Jurkat, Clone E6-1 (cell line): ENCODE data around the gene HDAC1.
"Not testable (repeated sequence)": the region's sequence is repeated elsewhere in the genome, so short reads cannot be mapped to it uniquely, and the experiment has no call there.

ENCODE experiments used
- DNase-seq: peaks from one replicate; pipeline ENCODE4 v3.0.0-alpha.2; 2011; ENCODE audit warnings: low read depth, low spot score
- H3K4me3 ChIP-seq: 2 replicates; pipeline ENCODE4 v1.5.1; 2011; ENCODE audit warnings: mild to moderate bottlenecking, low read length, control low read depth, moderate library complexity

The HDAC1 gene

GRCh38 chr1:32338637-32339145, 46.8 kb downstream of the HDAC1 start:
- H3K4me3 ChIP-seq: no peak overlapping the region
- no peak for DNase-seq

GRCh38 chr1:32339363-32339978, 47.6 kb downstream of the HDAC1 start:
- H3K4me3 ChIP-seq: no peak overlapping the region
- no peak for DNase-seq

- H3K4me3 ChIP-seq: no peak overlapping the region
- DNase-seq: no peak
Observed at GRCh38 chr1:32341186-32341757, 49.4 kb downstream of the HDAC1 start.

- DNase-seq: no peak
Observed at GRCh38 chr1:32341971-32342370, 50.1 kb downstream of the HDAC1 start.

GRCh38 chr1:32342704-32343103, 50.8 kb downstream of the HDAC1 start:
- no peak for DNase-seq
- no peak overlapping the region for H3K4me3 ChIP-seq

More at GRCh38 chr1:32341971-32342370, 50.1 kb downstream of the HDAC1 start:
- no peak overlapping the region for H3K4me3 ChIP-seq

GRCh38 chr1:32345289-32345827, 53.5 kb downstream of the HDAC1 start:
- H3K4me3 ChIP-seq: no peak overlapping the region
- no peak for DNase-seq

- H3K4me3 ChIP-seq: no peak overlapping the region
- DNase-seq: no peak
Observed at GRCh38 chr1:32346532-32347157, 54.8 kb downstream of the HDAC1 start.

- H3K4me3 ChIP-seq: no peak overlapping the region
- no peak for DNase-seq
Observed at GRCh38 chr1:32349211-32349708, 57.4 kb downstream of the HDAC1 start.

GRCh38 chr1:32350785-32351398, 59.0 kb downstream of the HDAC1 start:
- H3K4me3 ChIP-seq: peak overlapping the region; percentile 64
- DNase-seq: peak; percentile 76

- H3K4me3 ChIP-seq: peak overlapping the region; percentile 64
- DNase-seq: peak; percentile 91
Observed at GRCh38 chr1:32351399-32352238, 59.7 kb downstream of the HDAC1 start.

GRCh38 chr1:32352239-32352745, 60.4 kb downstream of the HDAC1 start:
- H3K4me3 ChIP-seq: peak overlapping the region; percentile 64
- no peak for DNase-seq

- H3K4me3 ChIP-seq: no peak overlapping the region
- no peak for DNase-seq
Observed at GRCh38 chr1:32352831-32353383, 61.0 kb downstream of the HDAC1 start.

GRCh38 chr1:32353431-32353830, 61.5 kb downstream of the HDAC1 start:
- H3K4me3 ChIP-seq: no peak overlapping the region
- no peak for DNase-seq

GRCh38 chr1:32353886-32354570, 62.1 kb downstream of the HDAC1 start:
- H3K4me3 ChIP-seq: no peak overlapping the region

GRCh38 chr1:32355778-32356177, 63.9 kb downstream of the HDAC1 start:
- DNase-seq: not testable (repeated sequence)

More at GRCh38 chr1:32353886-32354570, 62.1 kb downstream of the HDAC1 start:
- no peak for DNase-seq

GRCh38 chr1:32356478-32356877, 64.6 kb downstream of the HDAC1 start:
- no peak overlapping the region for H3K4me3 ChIP-seq
- no peak for DNase-seq

More at GRCh38 chr1:32355778-32356177, 63.9 kb downstream of the HDAC1 start:
- H3K4me3 ChIP-seq: not testable (repeated sequence)

- no peak for DNase-seq
- no peak overlapping the region for H3K4me3 ChIP-seq
Observed at GRCh38 chr1:32357614-32358013, 65.7 kb downstream of the HDAC1 start.

- no peak for DNase-seq
- no peak overlapping the region for H3K4me3 ChIP-seq
Observed at GRCh38 chr1:32358435-32358834, 66.6 kb downstream of the HDAC1 start.
